Upper lobe of left lung (tissue), 6 donors: ENCODE measurements around the gene F7. TPM values are rescaled to one million over a fixed set of nuclear protein-coding genes. Genes with fewer than 3 reads are reported as not detected.
A peak's percentile ranks its signal among the peaks of the same experiment; 100 is the strongest.

ENCODE experiments used
- ATAC-seq, 2 donors: fragments of 200-7000 bp; cut with Tn5 transposase; one replicate each; pipeline ENCODE4 v1.9.1; 2022; ENCODE audit warnings: mild to moderate bottlenecking in 2 of 2, moderate library complexity in 2 of 2; ENCODE audit not compliant: low FRiP score in 2 of 2
- DNase-seq, 2 donors: peaks; one replicate each; pipeline ENCODE4 v3.0.0-alpha.2; 2019 to 2020
- H3K27ac ChIP-seq, 4 donors: fragments of 200-600 bp; sonication (generic); one replicate each; pipeline ENCODE4 v1.5.1; 2016 to 2019
- H3K27me3 ChIP-seq, 4 donors: fragments of 200-600 bp; sonication (generic); one replicate each; pipeline ENCODE4 v1.5.1; 2017 to 2019
- H3K36me3 ChIP-seq, 4 donors: fragments of 200-600 bp; sonication (generic); one replicate each; pipeline ENCODE4 v1.5.1; 2016 to 2019
- H3K4me1 ChIP-seq, 4 donors: fragments of 200-600 bp; sonication (generic); one replicate each; pipeline ENCODE4 v1.5.1; 2018 to 2019
- H3K4me3 ChIP-seq, 4 donors: fragments of 200-600 bp; sonication (generic); one replicate each; pipeline ENCODE4 v1.5.1; 2017 to 2019; ENCODE audit warnings: mild to moderate bottlenecking in 2 of 4, moderate library complexity in 1 of 4
- H3K9me3 ChIP-seq, 4 donors: fragments of 200-600 bp; sonication (generic); one replicate each; pipeline ENCODE4 v1.5.1; 2018 to 2019
- CTCF ChIP-seq, 6 experiments: fragments of 450-650 bp in 4 of 6; fragments of 200-600 bp in 2 of 6; sonication (generic) in 2 of 6; IDR thresholded peaks; one replicate each; pipeline ENCODE4 v1.5.1; 2016 to 2019; ENCODE audit warnings: antibody characterized with exemption in 6 of 6
- EP300 ChIP-seq, 4 donors: sonication (generic); formaldehyde crosslinking; IDR thresholded peaks; one replicate each; pipeline ENCODE4 v1.5.1; 2017; ENCODE audit warnings: antibody characterized with exemption in 4 of 4, control low read depth in 2 of 4
- POLR2A ChIP-seq, 4 donors: fragments of 450-650 bp; IDR thresholded peaks; one replicate each; pipeline ENCODE4 v1.5.1; 2016 to 2017; ENCODE audit warnings: antibody characterized with exemption in 4 of 4, mild to moderate bottlenecking in 2 of 4
- POLR2AphosphoS5 ChIP-seq, 2 donors: sonication (generic); formaldehyde crosslinking; IDR thresholded peaks; one replicate each; pipeline ENCODE4 v1.5.1; 2017; ENCODE audit warnings: antibody characterized with exemption in 2 of 2
- WGBS, 2 donors: methylation state at CpG; one replicate each; pipeline ENCODE4 v1.1.5; 2017 to 2018; 5-methylcytosine and 5-hydroxymethylcytosine counted together
- total RNA-seq, 6 donors: library from RNA; depleted of rRNA in 4 of 6; stranded (reverse); fragments of >200 nt in 4 of 6; gene quantifications; one replicate each; pipeline versions ENCODE4 v1.1.0 to v1.2.1, GENCODE V29; 2016 to 2021
- donor health status: DM: no; HTN: no; CAD: no; lungs with moderate emphysema.
- donor health status: DM: no; HTN: yes; CAD: no; lungs with severe emphysema.

F7 gene
- total RNA-seq, 6 donors from 2014 or later: 0.20 TPM; not detected in 5

GRCh38 chr13:113149711-113150549 is 44.3 kb downstream of the F7 start:
- no peak overlapping the region for H3K4me3 ChIP-seq
- no peak for TF ChIP-seq POLR2A (IDR thresholded peaks at IDR 0.05)
- no peak for TF ChIP-seq POLR2AphosphoS5 (IDR thresholded peaks at IDR 0.05)
- TF ChIP-seq EP300 (IDR thresholded peaks at IDR 0.05): no peak
- TF ChIP-seq CTCF (IDR thresholded peaks at IDR 0.05): no peak
- H3K4me1 ChIP-seq: peaks cover 10 to 23% (median 15%) of the 10 kb centered on the region in 4 donors
- peak in 1 of 2 donors; percentile 17 for DNase-seq
- H3K27me3 ChIP-seq: no peaks in the 10 kb centered on the region
- no peak overlapping the region for H3K27ac ChIP-seq
- no peak for ATAC-seq
- H3K36me3 ChIP-seq: no peaks in the 10 kb centered on the region
- H3K9me3 ChIP-seq: no peaks in the 10 kb centered on the region
- 94 to 95% methylated on average over 16 to 25 of the region's 26 CpGs for WGBS, 2 donors

GRCh38 chr13:113150550-113151365 is 45.2 kb downstream of the F7 start:
- ATAC-seq: no peak
- 90 to 92% methylated on average over 25 to 31 of the region's 31 CpGs for WGBS, 2 donors
- TF ChIP-seq POLR2A (IDR thresholded peaks at IDR 0.05) (no peak), POLR2AphosphoS5 (IDR thresholded peaks at IDR 0.05) (no peak), EP300 (IDR thresholded peaks at IDR 0.05) (no peak), CTCF (IDR thresholded peaks at IDR 0.05) (no peak)

GRCh38 chr13:113151745-113152690 is 46.4 kb downstream of the F7 start:
- peak overlapping the region in 1 of 4 donors; percentile 54 for H3K4me3 ChIP-seq
- H3K9me3 ChIP-seq: no peaks in the 10 kb centered on the region
- 61 to 71% methylated on average over 22 to 28 of the region's 28 CpGs for WGBS, 2 donors
- peaks cover 10 to 23% (median 15%) of the 10 kb centered on the region in 4 donors for H3K4me1 ChIP-seq
- DNase-seq: peak in 1 of 2 donors; percentile 46
- no peak overlapping the region for H3K27ac ChIP-seq
- no peak for TF ChIP-seq CTCF (IDR thresholded peaks at IDR 0.05)
- TF ChIP-seq POLR2A (IDR thresholded peaks at IDR 0.05): no peak
- no peak for TF ChIP-seq EP300 (IDR thresholded peaks at IDR 0.05)
- no peak for TF ChIP-seq POLR2AphosphoS5 (IDR thresholded peaks at IDR 0.05)
- H3K36me3 ChIP-seq: no peaks in the 10 kb centered on the region
- no peaks in the 10 kb centered on the region for H3K27me3 ChIP-seq
- peak in 1 of 2 donors; percentile 58 for ATAC-seq

More at GRCh38 chr13:113150550-113151365, 45.2 kb downstream of the F7 start:
- Histone ChIP-seq H3K4me3 (no peak overlapping the region), H3K36me3 (no peaks in the 10 kb centered on the region), H3K4me1 (peaks cover 10 to 23% (median 15%) of the 10 kb centered on the region in 4 donors), H3K27ac (no peak overlapping the region), H3K9me3 (no peaks in the 10 kb centered on the region), H3K27me3 (no peaks in the 10 kb centered on the region)
- DNase-seq: no peak

- WGBS, 2 donors: 33 to 62% methylated on average over 2 of the region's 2 CpGs
- peak overlapping the region in 1 of 4 donors; percentile 69 for H3K27ac ChIP-seq
- peaks cover 10 to 23% (median 15%) of the 10 kb centered on the region in 4 donors for H3K4me1 ChIP-seq
- ATAC-seq (no peak), DNase-seq (no peak)
- H3K27me3 ChIP-seq: no peaks in the 10 kb centered on the region
- no peaks in the 10 kb centered on the region for H3K36me3 ChIP-seq
- no peak for TF ChIP-seq POLR2A (IDR thresholded peaks at IDR 0.05)
- TF ChIP-seq EP300 (IDR thresholded peaks at IDR 0.05): no peak
- no peak for TF ChIP-seq POLR2AphosphoS5 (IDR thresholded peaks at IDR 0.05)
- TF ChIP-seq CTCF (IDR thresholded peaks at IDR 0.05): no peak
- no peaks in the 10 kb centered on the region for H3K9me3 ChIP-seq
- H3K4me3 ChIP-seq: peak overlapping the region in 3 of 4 donors; percentile 38 to 54 (median 52)
Measured at GRCh38 chr13:113152691-113152983, 47.0 kb downstream of the F7 start.
